Testis (tissue), 5 donors: ENCODE data around the gene ACSM2B. TPM values are rescaled to one million over a fixed set of nuclear protein-coding genes. Genes with fewer than 3 reads are reported as not detected.
"Not testable (repeated sequence)": the region's sequence is repeated elsewhere in the genome, so short reads cannot be mapped to it uniquely, and the experiment has no call there.

ENCODE experiments used
- DNase-seq: peaks from one replicate; pipeline ENCODE4 v3.0.0-alpha.2; 2019
- H3K27ac ChIP-seq, 2 donors: fragments of 200-600 bp; sonication (generic); one replicate each; pipeline ENCODE4 v1.5.1; 2019
- H3K27me3 ChIP-seq: fragments of 200-600 bp; sonication (generic); one replicate; pipeline ENCODE4 v1.5.1; 2019
- H3K36me3 ChIP-seq: fragments of 200-600 bp; sonication (generic); one replicate; pipeline ENCODE4 v1.5.1; 2017; ENCODE audit warnings: low read depth; ENCODE audit errors: missing control alignments
- H3K4me1 ChIP-seq: fragments of 200-600 bp; sonication (generic); one replicate; pipeline ENCODE4 v1.5.1; 2019
- H3K4me3 ChIP-seq, 2 donors: fragments of 200-600 bp; sonication (generic); one replicate each; pipeline ENCODE4 v1.5.1; 2017 to 2019
- H3K9me3 ChIP-seq: fragments of 200-600 bp; sonication (generic); one replicate; pipeline ENCODE4 v1.5.1; 2017
- POLR2A ChIP-seq: fragments of 450-650 bp; IDR thresholded peaks from one replicate; pipeline ENCODE4 v1.6.1; 2017; ENCODE audit warnings: antibody characterized with exemption, mild to moderate bottlenecking, moderate library complexity
- WGBS, 2 donors: methylation state at CpG; one replicate each; pipeline ENCODE4 v1.1.5; 2018; 5-methylcytosine and 5-hydroxymethylcytosine counted together
- intact Hi-C: fragments of 100-400 bp; cut with DNase I; formaldehyde crosslinking; loops from one replicate; pipeline ENCODE4 v1.15.1; 2023; ENCODE audit warnings: low total_unique reads
- long read RNA-seq, 2 donors: transcript quantifications; one replicate each; lab custom pipeline, GENCODE V29; 2026
- polyA plus RNA-seq: library from polyadenylated mRNA; stranded (reverse); fragments of 350-450 nt; fragmentation: Illumina TruSeq; extraction: RNeasy Lipid Tissue Mini Kit (QIAGEN cat#74804); gene quantifications from one replicate; pipeline ENCODE4 v1.2.3, GENCODE V29; 2014; ENCODE audit warnings: low read depth, low replicate concordance; ENCODE audit not compliant: insufficient read depth
- total RNA-seq, 2 donors: library from RNA; depleted of rRNA; stranded (reverse); fragments of >200 nt; gene quantifications; one replicate each; pipeline ENCODE4 v1.2.3, GENCODE V29; 2016
- TF ChIP-seq, protein P1 (sequence below), 3 experiments: fragments of 450-650 bp in 2 of 3; fragments of 200-600 bp in 1 of 3; sonication (generic) in 1 of 3; IDR thresholded peaks; one replicate each; pipeline ENCODE4 v1.5.1; 2016 to 2019; ENCODE audit warnings: antibody characterized with exemption in 3 of 3, mild to moderate bottlenecking in 2 of 3, moderate library complexity in 1 of 3

ACSM2B gene, protein sequence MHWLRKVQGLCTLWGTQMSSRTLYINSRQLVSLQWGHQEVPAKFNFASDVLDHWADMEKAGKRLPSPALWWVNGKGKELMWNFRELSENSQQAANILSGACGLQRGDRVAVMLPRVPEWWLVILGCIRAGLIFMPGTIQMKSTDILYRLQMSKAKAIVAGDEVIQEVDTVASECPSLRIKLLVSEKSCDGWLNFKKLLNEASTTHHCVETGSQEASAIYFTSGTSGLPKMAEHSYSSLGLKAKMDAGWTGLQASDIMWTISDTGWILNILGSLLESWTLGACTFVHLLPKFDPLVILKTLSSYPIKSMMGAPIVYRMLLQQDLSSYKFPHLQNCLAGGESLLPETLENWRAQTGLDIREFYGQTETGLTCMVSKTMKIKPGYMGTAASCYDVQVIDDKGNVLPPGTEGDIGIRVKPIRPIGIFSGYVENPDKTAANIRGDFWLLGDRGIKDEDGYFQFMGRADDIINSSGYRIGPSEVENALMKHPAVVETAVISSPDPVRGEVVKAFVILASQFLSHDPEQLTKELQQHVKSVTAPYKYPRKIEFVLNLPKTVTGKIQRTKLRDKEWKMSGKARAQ
- total RNA-seq (under 1 TPM; 0.37 to 0.94 TPM), polyA plus RNA-seq (0.54 TPM)
- long read RNA-seq, donor 1, partial matches to known transcripts: 0 of 3 reads
- long read RNA-seq, donor 1, other reads (novel, unspliced or antisense): 0 of 3 reads
- long read RNA-seq, donor 2: 0 reads

DNA sequence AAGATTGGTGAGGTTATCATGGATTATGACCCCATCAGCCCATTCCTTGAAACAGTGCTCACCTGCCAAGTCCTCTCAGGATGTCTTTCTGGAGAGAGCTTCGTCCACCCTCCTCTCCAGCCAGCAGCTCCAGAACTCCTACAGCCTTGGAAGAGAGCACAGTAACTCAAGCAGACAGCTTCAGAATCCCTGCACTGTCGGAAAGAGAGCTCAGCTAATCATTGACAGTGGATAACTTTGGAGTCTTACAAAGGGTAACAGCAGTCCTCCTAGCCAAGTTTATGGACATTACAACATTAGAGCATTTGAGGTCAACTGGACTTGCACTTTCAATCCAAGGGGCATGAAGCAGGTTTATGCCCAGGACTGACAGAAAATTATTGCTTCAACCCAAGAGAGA is at the start of gene ACSM2B:
Gene ACSM2B (minus strand): TSS at position 223 of the 400 bp plus-strand sequence. CDS start 11,522 bp downstream, outside the sequence.
- 86% methylated on average over 2 of the region's 2 CpGs; no CpG with 5 or more reads in 1 of the 2 donors for WGBS, 2 donors
- intact Hi-C loops, H3K4me1 ChIP-seq, H3K27ac ChIP-seq, H3K36me3 ChIP-seq, H3K4me3 ChIP-seq, H3K9me3 ChIP-seq, H3K27me3 ChIP-seq, DNase-seq: not testable (repeated sequence)

DNA sequence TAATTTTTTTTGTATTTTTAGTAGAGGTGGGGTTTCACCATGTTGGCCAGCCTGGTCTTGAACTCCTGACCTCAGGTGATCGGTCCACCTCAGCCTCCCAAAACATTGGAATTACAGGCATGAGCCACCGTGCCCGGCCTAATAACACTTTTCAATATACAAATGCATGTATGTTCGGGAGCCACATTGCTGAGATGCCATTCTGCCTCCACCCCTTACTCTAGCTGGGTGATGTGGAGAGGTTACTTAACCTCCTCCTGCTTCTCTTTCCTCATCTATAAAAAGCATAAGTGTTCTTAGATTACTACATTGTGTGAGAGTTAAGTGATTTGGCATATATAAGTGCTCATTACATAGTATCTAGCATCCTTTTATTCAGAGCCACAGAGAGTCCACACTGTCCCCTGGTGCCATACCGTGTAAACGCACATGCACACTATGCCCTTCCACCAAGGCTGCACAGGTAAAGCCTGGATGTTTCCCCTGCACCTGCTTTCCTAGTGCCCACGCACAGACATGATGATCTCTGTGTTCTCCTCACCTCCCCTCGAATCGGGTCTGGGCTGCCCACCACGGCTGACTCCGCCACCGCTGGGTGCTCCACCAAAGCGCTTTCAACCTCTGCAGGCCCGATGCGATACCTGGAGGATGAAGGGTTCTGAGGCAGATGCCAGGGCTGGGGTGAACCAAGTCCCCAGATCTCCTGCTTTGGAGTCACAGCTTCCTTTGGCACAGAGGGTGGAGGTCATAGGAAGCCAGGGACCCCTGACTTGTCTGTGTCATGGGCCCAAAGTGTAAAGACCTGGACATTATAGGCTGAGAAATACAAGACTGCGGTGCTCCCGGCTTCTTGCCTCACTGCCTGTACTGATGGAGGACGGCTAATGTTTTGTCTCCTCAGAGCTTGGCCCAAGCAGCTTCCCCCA is 49.0 kb upstream of the ACSM2B start:
- TF ChIP-seq POLR2A: no peak
- TF ChIP-seq, protein P1, sequence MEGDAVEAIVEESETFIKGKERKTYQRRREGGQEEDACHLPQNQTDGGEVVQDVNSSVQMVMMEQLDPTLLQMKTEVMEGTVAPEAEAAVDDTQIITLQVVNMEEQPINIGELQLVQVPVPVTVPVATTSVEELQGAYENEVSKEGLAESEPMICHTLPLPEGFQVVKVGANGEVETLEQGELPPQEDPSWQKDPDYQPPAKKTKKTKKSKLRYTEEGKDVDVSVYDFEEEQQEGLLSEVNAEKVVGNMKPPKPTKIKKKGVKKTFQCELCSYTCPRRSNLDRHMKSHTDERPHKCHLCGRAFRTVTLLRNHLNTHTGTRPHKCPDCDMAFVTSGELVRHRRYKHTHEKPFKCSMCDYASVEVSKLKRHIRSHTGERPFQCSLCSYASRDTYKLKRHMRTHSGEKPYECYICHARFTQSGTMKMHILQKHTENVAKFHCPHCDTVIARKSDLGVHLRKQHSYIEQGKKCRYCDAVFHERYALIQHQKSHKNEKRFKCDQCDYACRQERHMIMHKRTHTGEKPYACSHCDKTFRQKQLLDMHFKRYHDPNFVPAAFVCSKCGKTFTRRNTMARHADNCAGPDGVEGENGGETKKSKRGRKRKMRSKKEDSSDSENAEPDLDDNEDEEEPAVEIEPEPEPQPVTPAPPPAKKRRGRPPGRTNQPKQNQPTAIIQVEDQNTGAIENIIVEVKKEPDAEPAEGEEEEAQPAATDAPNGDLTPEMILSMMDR (IDR thresholded peaks at IDR 0.05): no peak
- H3K4me1 ChIP-seq: no peaks in the 10 kb centered on the region
- H3K27me3 ChIP-seq: no peaks in the 10 kb centered on the region
- 89 to 95% methylated on average over 7 to 18 of the region's 18 CpGs for WGBS, 2 donors
- intact Hi-C loops: no loop called here
- no peaks in the 10 kb centered on the region for H3K36me3 ChIP-seq
- H3K9me3 ChIP-seq: no peaks in the 10 kb centered on the region
- H3K4me3 ChIP-seq: no peak overlapping the region
- H3K27ac ChIP-seq: no peak overlapping the region
- no peak for DNase-seq

DNA sequence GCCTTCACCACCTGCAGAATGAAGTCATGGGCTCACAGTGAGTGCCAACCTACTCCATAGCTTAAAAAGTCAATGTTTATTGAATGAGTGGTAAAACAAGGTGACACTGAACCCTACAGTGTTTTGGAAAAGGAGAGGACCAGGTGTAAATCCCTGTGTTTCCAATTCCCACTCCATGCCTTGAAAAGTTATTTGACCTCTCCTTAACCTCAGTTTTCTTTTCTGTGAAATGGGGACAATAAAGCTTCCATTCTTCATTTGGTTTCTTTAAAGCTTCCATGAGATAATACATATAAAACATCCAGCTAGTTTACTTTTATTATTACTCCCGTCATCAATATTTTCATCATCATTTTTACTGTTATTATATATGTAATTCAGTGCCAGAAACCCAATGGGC is 48.0 kb upstream of the ACSM2B start:
- H3K9me3 ChIP-seq: no peaks in the 10 kb centered on the region
- TF ChIP-seq POLR2A: no peak
- TF ChIP-seq, protein P1 (IDR thresholded peaks at IDR 0.05): no peak
- DNase-seq: no peak
- H3K27ac ChIP-seq: no peak overlapping the region
- H3K4me1 ChIP-seq: no peaks in the 10 kb centered on the region
- WGBS, 2 donors: 95 to 96% methylated on average over 1 of the region's 1 CpG
- no peaks in the 10 kb centered on the region for H3K36me3 ChIP-seq
- H3K27me3 ChIP-seq: no peaks in the 10 kb centered on the region
- intact Hi-C loops: no loop called here
- H3K4me3 ChIP-seq: no peak overlapping the region

DNA sequence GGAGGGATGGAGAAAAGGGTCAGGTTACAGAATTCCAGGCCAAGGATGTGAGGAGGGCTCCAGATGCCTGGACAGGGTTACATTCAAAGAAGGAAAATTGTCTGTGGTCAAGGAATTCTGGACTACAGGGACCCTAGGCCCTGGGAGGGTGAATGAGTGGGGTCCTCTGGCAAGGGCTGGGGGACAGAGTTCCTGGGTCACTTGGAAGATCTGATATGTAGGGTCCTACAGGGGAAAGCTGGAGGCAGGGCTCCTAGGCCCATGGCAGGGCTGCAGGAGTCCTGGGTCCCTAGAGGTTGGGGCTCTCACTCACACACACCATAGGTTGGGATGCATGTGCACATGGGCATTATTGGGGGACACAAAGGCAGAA is 46.3 kb upstream of the ACSM2B start:
- H3K4me1 ChIP-seq: no peaks in the 10 kb centered on the region
- H3K27ac ChIP-seq: no peak overlapping the region
- no peak for DNase-seq
- TF ChIP-seq, protein P1 (IDR thresholded peaks at IDR 0.05): no peak
- TF ChIP-seq POLR2A: no peak
- intact Hi-C loops: no loop called here
- no peaks in the 10 kb centered on the region for H3K9me3 ChIP-seq
- H3K36me3 ChIP-seq: no peaks in the 10 kb centered on the region
- no peak overlapping the region for H3K4me3 ChIP-seq
- H3K27me3 ChIP-seq: no peaks in the 10 kb centered on the region

GRCh38 chr16:20621406-20621805 is 45.2 kb upstream of the ACSM2B start:
- H3K4me1 ChIP-seq: no peaks in the 10 kb centered on the region
- H3K36me3 ChIP-seq: no peaks in the 10 kb centered on the region

More at GRCh38 chr16:20621406-20621805, 45.2 kb upstream of the ACSM2B start:
- Histone ChIP-seq H3K27ac (no peak overlapping the region), H3K4me3 (no peak overlapping the region), H3K9me3 (no peaks in the 10 kb centered on the region), H3K27me3 (no peaks in the 10 kb centered on the region)
- intact Hi-C loops: no loop called here
- no peak for DNase-seq
- TF ChIP-seq, protein P1 (IDR thresholded peaks at IDR 0.05): no peak
- TF ChIP-seq POLR2A: no peak
- WGBS, 2 donors: 87 to 95% methylated on average over 4 to 6 of the region's 6 CpGs
